ENCODE measurements around the gene TTN. TPM values are rescaled to one million over a fixed set of nuclear protein-coding genes. Genes with fewer than 3 reads are reported as not detected.

The TTN gene
- total RNA-seq, 1 experiment from 2014 or later: 0.13 TPM

DNA sequence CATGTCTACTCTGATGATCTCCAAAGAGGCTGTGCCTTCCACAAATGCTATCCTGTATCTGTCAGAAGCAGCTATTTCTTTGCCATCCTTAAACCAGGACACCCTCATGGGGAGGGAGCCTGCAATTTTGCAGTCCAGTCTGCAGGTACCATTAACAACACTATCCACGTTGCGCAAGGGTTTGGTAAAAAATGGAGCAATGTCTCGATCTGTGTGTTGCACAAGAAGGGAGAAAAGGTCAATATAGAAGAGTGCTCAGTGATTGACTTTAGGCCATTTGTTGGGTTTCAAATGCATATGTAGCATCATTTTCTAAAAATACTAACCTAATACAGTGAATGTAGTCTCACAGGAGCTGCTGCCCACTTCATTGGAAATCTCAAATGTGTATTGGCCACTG lies 74.3 kb downstream of the TTN start:
- DNase-seq (ENCODE audit: low read depth, low spot score): no peak
- POLR2A ChIA-PET: no interaction called here

DNA sequence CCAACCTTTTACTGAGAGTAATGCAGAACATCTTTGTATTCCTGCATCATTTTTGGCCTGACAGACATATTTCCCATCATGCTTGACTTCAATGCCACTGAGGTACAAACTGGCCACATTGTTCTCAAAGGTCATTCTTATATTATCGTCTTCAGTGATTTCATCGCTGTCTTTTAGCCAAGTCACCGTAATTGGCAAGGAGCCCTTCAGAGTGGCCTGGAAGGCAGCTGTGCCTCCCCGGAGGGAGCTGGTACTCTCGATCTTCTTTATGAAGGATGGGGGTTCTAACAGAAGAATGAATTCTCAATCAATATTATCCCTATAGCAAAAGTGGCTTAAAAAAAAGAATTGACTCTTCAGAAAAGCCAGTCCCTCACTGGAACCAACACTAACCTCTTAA lies 75.9 kb downstream of the TTN start:
- ATAC-seq (no peak), DNase-seq (ENCODE audit: low read depth, low spot score) (no peak)
- Histone ChIP-seq H3K27me3 (ENCODE audit: control insufficient read depth, insufficient read depth, low read length) (peaks cover 11% of the 10 kb centered on the region), H3K36me3 (ENCODE audit: control insufficient read depth, insufficient read depth, low read length) (no peaks in the 10 kb centered on the region), H3K27ac (ENCODE audit: low read length) (no peak overlapping the region), H3K4me3 (ENCODE audit: low read depth in 2 of 2, low read length in 2 of 2) (no peak overlapping the region), H3K4me1 (ENCODE audit: control insufficient read depth, insufficient read depth, low read length) (no peaks in the 10 kb centered on the region), H3K9me3 (ENCODE audit: control insufficient read depth, insufficient read depth, low read depth, low read length) (no peaks in the 10 kb centered on the region)
- POLR2A ChIA-PET: no interaction called here
- BruUV-seq (replicated peaks): no TSS peak
- CTCF ChIA-PET: no interaction called here
- intact Hi-C loops (cut with micrococcal nuclease; ENCODE audit: unreplicated experiment): no loop called here
- in situ Hi-C loops (cut with HindIII; ENCODE audit: low pct_unique_long_range_greater_than_20kb, low sequenced_read_pairs): no loop called here
- TF ChIP-seq, protein P1, sequence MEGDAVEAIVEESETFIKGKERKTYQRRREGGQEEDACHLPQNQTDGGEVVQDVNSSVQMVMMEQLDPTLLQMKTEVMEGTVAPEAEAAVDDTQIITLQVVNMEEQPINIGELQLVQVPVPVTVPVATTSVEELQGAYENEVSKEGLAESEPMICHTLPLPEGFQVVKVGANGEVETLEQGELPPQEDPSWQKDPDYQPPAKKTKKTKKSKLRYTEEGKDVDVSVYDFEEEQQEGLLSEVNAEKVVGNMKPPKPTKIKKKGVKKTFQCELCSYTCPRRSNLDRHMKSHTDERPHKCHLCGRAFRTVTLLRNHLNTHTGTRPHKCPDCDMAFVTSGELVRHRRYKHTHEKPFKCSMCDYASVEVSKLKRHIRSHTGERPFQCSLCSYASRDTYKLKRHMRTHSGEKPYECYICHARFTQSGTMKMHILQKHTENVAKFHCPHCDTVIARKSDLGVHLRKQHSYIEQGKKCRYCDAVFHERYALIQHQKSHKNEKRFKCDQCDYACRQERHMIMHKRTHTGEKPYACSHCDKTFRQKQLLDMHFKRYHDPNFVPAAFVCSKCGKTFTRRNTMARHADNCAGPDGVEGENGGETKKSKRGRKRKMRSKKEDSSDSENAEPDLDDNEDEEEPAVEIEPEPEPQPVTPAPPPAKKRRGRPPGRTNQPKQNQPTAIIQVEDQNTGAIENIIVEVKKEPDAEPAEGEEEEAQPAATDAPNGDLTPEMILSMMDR (IDR thresholded peaks at IDR 0.05): no peak
- TF ChIP-seq SIN3A (IDR thresholded peaks at IDR 0.05; ENCODE audit: borderline replicate concordance, insufficient read depth, low read depth, low read length) (no peak), TCF7L2 (IDR thresholded peaks at IDR 0.05; ENCODE audit: low read depth, low read length) (no peak), POLR2AphosphoS5 (IDR thresholded peaks at IDR 0.05; ENCODE audit: low read depth, low read length) (no peak)
- TF ChIP-seq, protein P2, sequence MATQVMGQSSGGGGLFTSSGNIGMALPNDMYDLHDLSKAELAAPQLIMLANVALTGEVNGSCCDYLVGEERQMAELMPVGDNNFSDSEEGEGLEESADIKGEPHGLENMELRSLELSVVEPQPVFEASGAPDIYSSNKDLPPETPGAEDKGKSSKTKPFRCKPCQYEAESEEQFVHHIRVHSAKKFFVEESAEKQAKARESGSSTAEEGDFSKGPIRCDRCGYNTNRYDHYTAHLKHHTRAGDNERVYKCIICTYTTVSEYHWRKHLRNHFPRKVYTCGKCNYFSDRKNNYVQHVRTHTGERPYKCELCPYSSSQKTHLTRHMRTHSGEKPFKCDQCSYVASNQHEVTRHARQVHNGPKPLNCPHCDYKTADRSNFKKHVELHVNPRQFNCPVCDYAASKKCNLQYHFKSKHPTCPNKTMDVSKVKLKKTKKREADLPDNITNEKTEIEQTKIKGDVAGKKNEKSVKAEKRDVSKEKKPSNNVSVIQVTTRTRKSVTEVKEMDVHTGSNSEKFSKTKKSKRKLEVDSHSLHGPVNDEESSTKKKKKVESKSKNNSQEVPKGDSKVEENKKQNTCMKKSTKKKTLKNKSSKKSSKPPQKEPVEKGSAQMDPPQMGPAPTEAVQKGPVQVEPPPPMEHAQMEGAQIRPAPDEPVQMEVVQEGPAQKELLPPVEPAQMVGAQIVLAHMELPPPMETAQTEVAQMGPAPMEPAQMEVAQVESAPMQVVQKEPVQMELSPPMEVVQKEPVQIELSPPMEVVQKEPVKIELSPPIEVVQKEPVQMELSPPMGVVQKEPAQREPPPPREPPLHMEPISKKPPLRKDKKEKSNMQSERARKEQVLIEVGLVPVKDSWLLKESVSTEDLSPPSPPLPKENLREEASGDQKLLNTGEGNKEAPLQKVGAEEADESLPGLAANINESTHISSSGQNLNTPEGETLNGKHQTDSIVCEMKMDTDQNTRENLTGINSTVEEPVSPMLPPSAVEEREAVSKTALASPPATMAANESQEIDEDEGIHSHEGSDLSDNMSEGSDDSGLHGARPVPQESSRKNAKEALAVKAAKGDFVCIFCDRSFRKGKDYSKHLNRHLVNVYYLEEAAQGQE (IDR thresholded peaks at IDR 0.05; ENCODE audit: insufficient read depth in 1 of 2, low read depth in 2 of 2, low read length in 1 of 2): no peak

More for the DNA sequence above, 74.3 kb downstream of the TTN start:
- no peaks in the 10 kb centered on the region for H3K36me3 ChIP-seq (ENCODE audit: control insufficient read depth, insufficient read depth, low read length)
- no peak overlapping the region for H3K4me3 ChIP-seq (ENCODE audit: low read depth in 2 of 2, low read length in 2 of 2)
- peaks cover 11% of the 10 kb centered on the region for H3K27me3 ChIP-seq (ENCODE audit: control insufficient read depth, insufficient read depth, low read length)
- no peaks in the 10 kb centered on the region for H3K9me3 ChIP-seq (ENCODE audit: control insufficient read depth, insufficient read depth, low read depth, low read length)
- no peaks in the 10 kb centered on the region for H3K4me1 ChIP-seq (ENCODE audit: control insufficient read depth, insufficient read depth, low read length)
- no TSS peak for BruUV-seq (replicated peaks)
- TF ChIP-seq POLR2AphosphoS5 (IDR thresholded peaks at IDR 0.05; ENCODE audit: low read depth, low read length) (no peak), SIN3A (IDR thresholded peaks at IDR 0.05; ENCODE audit: borderline replicate concordance, insufficient read depth, low read depth, low read length) (no peak), TCF7L2 (IDR thresholded peaks at IDR 0.05; ENCODE audit: low read depth, low read length) (no peak)
- TF ChIP-seq, protein P2 (IDR thresholded peaks at IDR 0.05; ENCODE audit: insufficient read depth in 1 of 2, low read depth in 2 of 2, low read length in 1 of 2): no peak
- TF ChIP-seq, protein P1 (IDR thresholded peaks at IDR 0.05): no peak
- CTCF ChIA-PET: no interaction called here
- intact Hi-C loops (cut with micrococcal nuclease; ENCODE audit: unreplicated experiment) (no loop called here), in situ Hi-C loops (cut with HindIII; ENCODE audit: low pct_unique_long_range_greater_than_20kb, low sequenced_read_pairs) (no loop called here)
- no peak overlapping the region for H3K27ac ChIP-seq (ENCODE audit: low read length)
- no peak for ATAC-seq

Data from Panc1 (cell line).